ENCODE measurements around the gene SLC47A1. TPM values are rescaled to one million over a fixed set of nuclear protein-coding genes. Genes with fewer than 3 reads are reported as not detected.

SLC47A1 gene
- total RNA-seq, 2 experiments from 2014 or later = not detected

- Histone ChIP-seq H3K4me1 (ENCODE audit: insufficient read depth, low read length) (no peaks in the 10 kb centered on the region), H3K27ac (ENCODE audit: low read depth in 1 of 2, low read length in 2 of 2) (no peak overlapping the region), H3K9me3 (ENCODE audit: control insufficient read depth in 1 of 2, insufficient read depth in 1 of 2, low read length in 2 of 2) (peaks cover 27 to 32% of the 10 kb centered on the region in 2 experiments), H3K4me3 (ENCODE audit: low read length) (no peak overlapping the region), H3K27me3 (ENCODE audit: control insufficient read depth in 1 of 2, insufficient read depth in 2 of 2, low read length in 2 of 2) (no peaks in the 10 kb centered on the region), H3K36me3 (ENCODE audit: insufficient read depth, low read length) (no peaks in the 10 kb centered on the region)
- DNase-seq (no peak), ATAC-seq (ENCODE audit: poor library complexity) (no peak)
- intact Hi-C loops (cut with DNase I, micrococcal nuclease) = no loop called here
- no peak for TF ChIP-seq CTCF (IDR thresholded peaks at IDR 0.05)
- H3K27ac Mint-ChIP-seq = no peak overlapping the region
- no peak overlapping the region for H3K4me3 Mint-ChIP-seq
- no peaks in the 10 kb centered on the region for H3K27me3 Mint-ChIP-seq
- H3K4me1 Mint-ChIP-seq (ENCODE audit: low read depth) = no peaks in the 10 kb centered on the region
- ChIA-PET CTCF (no interaction called here), POLR2A (no interaction called here)
- H3K9me3 Mint-ChIP-seq = peaks cover 26% of the 10 kb centered on the region
- peaks cover 22% of the 10 kb centered on the region for H3K36me3 Mint-ChIP-seq (ENCODE audit: low read depth)
Observed at GRCh38 chr17:19618015-19618414, 84.4 kb downstream of the SLC47A1 start.

- DNase-seq = no peak
- Histone ChIP-seq H3K27ac (ENCODE audit: low read depth in 1 of 2, low read length in 2 of 2) (no peak overlapping the region), H3K4me3 (ENCODE audit: low read length) (no peak overlapping the region), H3K9me3 (ENCODE audit: control insufficient read depth in 1 of 2, insufficient read depth in 1 of 2, low read length in 2 of 2) (peaks cover 27 to 32% of the 10 kb centered on the region in 2 experiments), H3K27me3 (ENCODE audit: control insufficient read depth in 1 of 2, insufficient read depth in 2 of 2, low read length in 2 of 2) (no peaks in the 10 kb centered on the region), H3K4me1 (ENCODE audit: insufficient read depth, low read length) (no peaks in the 10 kb centered on the region), H3K36me3 (ENCODE audit: insufficient read depth, low read length) (no peaks in the 10 kb centered on the region)
- Mint-ChIP-seq H3K9me3 (peaks cover 26% of the 10 kb centered on the region), H3K27ac (no peak overlapping the region), H3K4me3 (no peak overlapping the region), H3K4me1 (ENCODE audit: low read depth) (no peaks in the 10 kb centered on the region), H3K27me3 (no peaks in the 10 kb centered on the region), H3K36me3 (ENCODE audit: low read depth) (peaks cover 22% of the 10 kb centered on the region)
- intact Hi-C loops (cut with DNase I, micrococcal nuclease) = loop anchor here in 1 of 2 experiments (5.0 kb wide), 1 partner anchor 37 kb away; no protein-coding TSS in a partner anchor
- ChIA-PET POLR2A (no interaction called here), CTCF (no interaction called here)
- no peak for ATAC-seq (ENCODE audit: poor library complexity)
- TF ChIP-seq CTCF (IDR thresholded peaks at IDR 0.05) = no peak
Observed at GRCh38 chr17:19619705-19620325, 86.2 kb downstream of the SLC47A1 start.

GRCh38 chr17:19621697-19622096 is 88.0 kb downstream of the SLC47A1 start:
- ATAC-seq (ENCODE audit: poor library complexity) = no peak
- no peaks in the 10 kb centered on the region for H3K27me3 ChIP-seq (ENCODE audit: control insufficient read depth in 1 of 2, insufficient read depth in 2 of 2, low read length in 2 of 2)
- no peak overlapping the region for H3K4me3 ChIP-seq (ENCODE audit: low read length)
- ChIA-PET POLR2A (no interaction called here), CTCF (no interaction called here)
- H3K9me3 ChIP-seq (ENCODE audit: control insufficient read depth in 1 of 2, insufficient read depth in 1 of 2, low read length in 2 of 2) = peaks cover 27 to 32% of the 10 kb centered on the region in 2 experiments
- no peak overlapping the region for H3K4me3 Mint-ChIP-seq
- no peaks in the 10 kb centered on the region for H3K27me3 Mint-ChIP-seq
- peaks cover 26% of the 10 kb centered on the region for H3K9me3 Mint-ChIP-seq
- peaks cover 22% of the 10 kb centered on the region for H3K36me3 Mint-ChIP-seq (ENCODE audit: low read depth)
- intact Hi-C loops (cut with DNase I, micrococcal nuclease) = loop anchor here in 1 of 2 experiments (5.0 kb wide), 1 partner anchor 36 kb away; no protein-coding TSS in a partner anchor
- H3K36me3 ChIP-seq (ENCODE audit: insufficient read depth, low read length) = no peaks in the 10 kb centered on the region
- no peak overlapping the region for H3K27ac Mint-ChIP-seq
- H3K27ac ChIP-seq (ENCODE audit: low read depth in 1 of 2, low read length in 2 of 2) = no peak overlapping the region
- H3K4me1 Mint-ChIP-seq (ENCODE audit: low read depth) = no peaks in the 10 kb centered on the region
- no peak for TF ChIP-seq CTCF (IDR thresholded peaks at IDR 0.05)
- no peak for DNase-seq
- H3K4me1 ChIP-seq (ENCODE audit: insufficient read depth, low read length) = no peaks in the 10 kb centered on the region
